SK-N-SH (cell line): Measurements from ENCODE around the gene SLC38A3. TPM values are rescaled to one million over a fixed set of nuclear protein-coding genes. Genes with fewer than 3 reads are reported as not detected.

ENCODE experiments used
- CTCF ChIA-PET: fragments of 300-600, 350-600 bp; formaldehyde crosslinking; extraction: SDS; loops from one replicate; lab custom pipeline; 2021; lab: Yijun Ruan, JAX
- POLR2A ChIA-PET: fragments of 350-600 bp; sonication (Branson Sonifier 250); formaldehyde crosslinking; extraction: SDS; loops from one replicate; lab custom pipeline; 2020; ENCODE audit warnings: antibody characterized with exemption, inconsistent platforms; lab: Yijun Ruan, JAX
- DNase-seq: peaks from one replicate; pipeline ENCODE4 v3.0.0; 2012
- H2AFZ ChIP-seq: fragments of 200-600 bp; sonication (generic); 2 replicates; pipeline ENCODE4 v1.8.1; 2016; ENCODE audit warnings: antibody characterized with exemption, mild to moderate bottlenecking, low read depth
- H3F3A ChIP-seq: fragments of 200-600 bp; sonication (generic); replicated peaks from 2 replicates; pipeline ENCODE3; 2016; ENCODE audit warnings: antibody characterized with exemption, mild to moderate bottlenecking; ENCODE audit not compliant: insufficient read depth
- H3K27ac ChIP-seq, 2 experiments: fragments of 200-500 bp in 1 of 2; fragments of 200-600 bp in 1 of 2; sonication (Bioruptor generic) in 1 of 2; sonication (generic), shearing (Covaris generic) in 1 of 2; 2 replicates each; pipeline versions ENCODE4 v1.5.1 to v1.6.1; 2014 to 2016; ENCODE audit warnings: low read depth in 2 of 2, inconsistent platforms in 1 of 2, low read length in 1 of 2, mild to moderate bottlenecking in 1 of 2, mixed read lengths in 1 of 2
- H3K27me3 ChIP-seq: fragments of 200-600 bp; sonication (generic), shearing (Covaris generic); 2 replicates; pipeline ENCODE4 v1.6.1; 2016; ENCODE audit warnings: mixed run types; ENCODE audit not compliant: insufficient read depth
- H3K36me3 ChIP-seq, 2 experiments: fragments of 200-500 bp in 1 of 2; fragments of 200-600 bp in 1 of 2; sonication (Bioruptor generic) in 1 of 2; sonication (generic) in 1 of 2; replicated peaks in 1 of 2; 2 replicates each; pipeline versions ENCODE3 to v1.5.1; 2014 to 2016; ENCODE audit warnings: low read length in 1 of 2, mild to moderate bottlenecking in 1 of 2; ENCODE audit not compliant: insufficient read depth in 2 of 2, control insufficient read depth in 1 of 2
- H3K4me1 ChIP-seq, 2 experiments: fragments of 200-500 bp in 1 of 2; fragments of 200-600 bp in 1 of 2; sonication (Bioruptor generic) in 1 of 2; sonication (generic), shearing (Covaris generic) in 1 of 2; 2 replicates each; pipeline versions ENCODE4 v1.5.1 to v1.6.1; 2014 to 2016; ENCODE audit warnings: low read depth in 1 of 2, low read length in 1 of 2, mixed run types in 1 of 2; ENCODE audit not compliant: insufficient read depth in 2 of 2, control insufficient read depth in 1 of 2
- H3K4me2 ChIP-seq: fragments of 200-600 bp; sonication (generic), shearing (Covaris generic); 2 replicates; pipeline ENCODE4 v1.6.1; 2017; ENCODE audit warnings: mixed run types
- H3K4me3 ChIP-seq, 2 experiments: fragments of 200-500 bp in 1 of 2; fragments of 200-600 bp in 1 of 2; sonication (Bioruptor generic) in 1 of 2; sonication (generic), shearing (Covaris generic) in 1 of 2; 2 replicates each; pipeline versions ENCODE4 v1.5.1 to v1.8.1; 2014 to 2016; ENCODE audit warnings: low read depth in 2 of 2, inconsistent platforms in 1 of 2, low read length in 1 of 2, mild to moderate bottlenecking in 1 of 2, mixed read lengths in 1 of 2, moderate library complexity in 1 of 2
- H3K79me2 ChIP-seq: fragments of 200-600 bp; sonication (generic); 2 replicates; pipeline ENCODE4 v1.8.1; 2017; ENCODE audit warnings: mild to moderate bottlenecking; ENCODE audit not compliant: insufficient read depth
- H3K9ac ChIP-seq: fragments of 200-600 bp; sonication (generic); 2 replicates; pipeline ENCODE4 v1.6.1; 2017; ENCODE audit warnings: mixed run types
- H3K9me2 ChIP-seq: fragments of 200-600 bp; sonication (generic); 2 replicates; pipeline ENCODE4 v1.6.1; 2017; ENCODE audit warnings: mixed run types
- H3K9me3 ChIP-seq: fragments of 200-600 bp; sonication (generic); 2 replicates; pipeline ENCODE4 v1.6.1; 2017; ENCODE audit warnings: mixed run types, mild to moderate bottlenecking, moderate library complexity
- H4K20me1 ChIP-seq: fragments of 200-600 bp; sonication (generic); 2 replicates; pipeline ENCODE4 v1.6.1; 2017; ENCODE audit warnings: mild to moderate bottlenecking, mixed run types; ENCODE audit not compliant: insufficient read depth
- CTCF ChIP-seq: fragments of 200-600 bp; sonication (generic); IDR thresholded peaks from 2 replicates; pipeline ENCODE4 v1.6.1; 2017; ENCODE audit warnings: antibody characterized with exemption, mild to moderate bottlenecking, moderate library complexity
- EZH2phosphoT487 ChIP-seq: fragments of 200-600 bp; sonication (generic); IDR thresholded peaks from 2 replicates; pipeline ENCODE4 v1.6.1; 2017; ENCODE audit warnings: low read depth, mixed run types, mild to moderate bottlenecking, antibody characterized with exemption, moderate library complexity, borderline replicate concordance
- GABPA ChIP-seq: IDR thresholded peaks from 2 replicates; pipeline ENCODE4 v1.4.0; 2012; ENCODE audit warnings: low read depth, mild to moderate bottlenecking
- IRF3 ChIP-seq: fragments of 150-350 bp; IDR thresholded peaks from 2 replicates; pipeline ENCODE4 v1.6.1; 2016; ENCODE audit warnings: mild to moderate bottlenecking, low read depth, low read length
- JUND ChIP-seq: IDR thresholded peaks from 2 replicates; pipeline ENCODE4 v1.4.0; 2012
- MEF2A ChIP-seq: IDR thresholded peaks from 2 replicates; pipeline ENCODE4 v1.4.0; 2012; ENCODE audit warnings: low read depth, borderline replicate concordance
- NFIC ChIP-seq: IDR thresholded peaks from 2 replicates; pipeline ENCODE4 v1.4.0; 2012; ENCODE audit warnings: borderline replicate concordance
- POLR2AphosphoS5 ChIP-seq: IDR thresholded peaks from 2 replicates; pipeline ENCODE4 v1.6.1; 2012; ENCODE audit warnings: low read depth, low read length
- RAD21 ChIP-seq: IDR thresholded peaks from 2 replicates; pipeline ENCODE4 v1.6.1; 2012; ENCODE audit warnings: mild to moderate bottlenecking, low read length
- RCOR1 ChIP-seq: fragments of 150-350 bp; IDR thresholded peaks from 2 replicates; pipeline ENCODE4 v1.6.1; 2017; ENCODE audit warnings: antibody characterized with exemption, low read length
- REST ChIP-seq: IDR thresholded peaks from 2 replicates; pipeline ENCODE4 v1.6.1; 2012; ENCODE audit warnings: mild to moderate bottlenecking, low read depth, low read length, moderate library complexity
- RFX5 ChIP-seq: IDR thresholded peaks from 2 replicates; pipeline ENCODE4 v1.6.1; 2012; ENCODE audit warnings: mild to moderate bottlenecking, improper control_type of control experiment, low read length
- RXRA ChIP-seq: IDR thresholded peaks from 2 replicates; pipeline ENCODE4 v1.4.0; 2012; ENCODE audit warnings: low read depth, mild to moderate bottlenecking, borderline replicate concordance
- SIN3A ChIP-seq: IDR thresholded peaks from 2 replicates; pipeline ENCODE4 v1.6.1; 2012; ENCODE audit warnings: low read depth, mild to moderate bottlenecking, low read length, moderate library complexity, borderline replicate concordance
- SMC3 ChIP-seq: IDR thresholded peaks from 2 replicates; pipeline ENCODE4 v1.6.1; 2012; ENCODE audit warnings: low read depth, low read length, improper control_type of control experiment
- TAF1 ChIP-seq: IDR thresholded peaks from 2 replicates; pipeline ENCODE4 v1.6.1; 2012; ENCODE audit warnings: low read depth, mild to moderate bottlenecking, low read length, moderate library complexity, borderline replicate concordance
- TCF12 ChIP-seq: IDR thresholded peaks from 2 replicates; pipeline ENCODE4 v1.4.0; 2012
- YY1 ChIP-seq: IDR thresholded peaks from 2 replicates; pipeline ENCODE4 v1.4.0; 2012; ENCODE audit warnings: low read depth, mild to moderate bottlenecking
- WGBS: methylation state at CpG from one replicate; pipeline ENCODE4 v1.1.6; 2017; ENCODE audit warnings: low lambda C conversion rate; 5-methylcytosine and 5-hydroxymethylcytosine counted together
- polyA plus RNA-seq, 3 experiments: library from polyadenylated mRNA; depleted of rRNA; stranded (reverse); fragments of >200 nt; gene quantifications; 2 replicates each; pipeline ENCODE4 v1.2.3, GENCODE V29; 2012
- TF ChIP-seq, protein P1 (sequence below): IDR thresholded peaks from 2 replicates; pipeline ENCODE4; 2012
- TF ChIP-seq, protein P2 (sequence below): IDR thresholded peaks from 2 replicates; pipeline ENCODE4 v1.4.0; 2012; ENCODE audit warnings: low read depth
- TF ChIP-seq, protein P3 (sequence below): IDR thresholded peaks from 2 replicates; pipeline ENCODE4 v1.4.0; 2012; ENCODE audit warnings: low read depth, borderline replicate concordance

SLC38A3 gene
- polyA plus RNA-seq, 1 of the 3 experiments (the other 2 are of a cell fraction), result 0.84 TPM

DNA sequence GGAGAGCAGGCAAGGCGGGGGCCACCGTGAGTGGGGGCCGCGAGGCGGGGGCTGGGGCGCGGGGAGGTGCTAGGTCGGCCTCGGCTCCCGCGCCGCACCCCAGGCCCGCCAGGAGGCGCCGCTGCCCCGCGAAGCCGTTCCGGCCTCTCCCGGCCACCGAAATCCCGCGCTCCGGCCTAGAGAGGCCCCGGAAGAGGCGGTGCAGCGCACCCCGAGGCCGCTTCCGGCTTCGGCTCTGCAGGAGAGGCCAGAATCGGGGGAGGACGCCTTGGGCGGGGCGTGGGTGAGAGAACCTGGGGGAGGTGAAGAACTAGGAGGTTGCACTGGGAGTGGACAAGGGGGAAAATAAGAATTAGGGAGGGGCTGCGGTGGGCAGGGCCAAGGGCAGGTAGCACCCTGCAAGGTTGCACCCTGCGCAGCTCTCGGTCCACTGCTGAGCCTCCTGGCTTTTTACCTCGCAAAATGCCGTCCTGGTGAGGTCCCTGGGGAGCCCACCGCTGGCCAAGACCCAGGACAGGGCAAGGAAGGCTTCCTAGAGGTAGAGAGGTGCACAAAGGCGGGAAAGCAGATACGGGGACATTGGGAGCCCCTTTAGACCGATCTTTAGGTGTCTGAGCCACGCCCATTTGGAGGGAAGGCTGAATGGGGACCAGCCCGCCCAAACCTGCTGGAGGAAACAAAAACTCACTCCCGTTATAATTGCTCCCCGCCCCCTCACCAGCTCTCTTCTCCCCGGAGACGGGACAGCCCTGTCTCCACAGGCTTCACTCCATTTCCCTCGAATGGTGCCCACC is 22.5 kb downstream of the SLC38A3 start:
- H3F3A ChIP-seq, result peaks cover 3% of the 10 kb centered on the region
- H3K9me2 ChIP-seq, result no peaks in the 10 kb centered on the region
- H3K79me2 ChIP-seq, result no peaks in the 10 kb centered on the region
- WGBS, result 1% methylated on average over 29 of the region's 51 CpGs
- peak overlapping the region; percentile 16 to 84; a peak in 3 of 4 replicates for H3K27ac ChIP-seq
- POLR2A ChIA-PET, result interaction anchor here (1.3 to 2.2 kb wide), 2 partner anchors 8 to 33 kb away, joined by 4 to 14 read pairs; partner anchors contain the start of gene GNAI2
- H3K36me3 ChIP-seq, result no peaks in the 10 kb centered on the region
- H3K4me3 ChIP-seq, result peak overlapping the region; percentile 73 to 77
- CTCF ChIA-PET, result interaction anchor here (0.6 to 61.6 kb wide), 19 partner anchors 9 to 162 kb away, joined by 3 to 1375 read pairs (median 6); partner anchors contain the start of genes GNAI2, GNAT1, IFRD2 and LSMEM2
- peaks cover 0 to 9% of the 10 kb centered on the region in 2 experiments; a peak in 1 of 4 replicates for H3K4me1 ChIP-seq
- H3K9ac ChIP-seq, result peak overlapping the region; percentile 61
- DNase-seq, result peak; percentile 96
- no peaks in the 10 kb centered on the region for H4K20me1 ChIP-seq
- H3K9me3 ChIP-seq, result no peaks in the 10 kb centered on the region
- H2AFZ ChIP-seq, result peak overlapping the region; percentile 95
- H3K27me3 ChIP-seq, result peaks cover 7% of the 10 kb centered on the region; the same call in 1 of the 2 replicates
- peak overlapping the region; percentile 90 for H3K4me2 ChIP-seq
- TF ChIP-seq POLR2AphosphoS5 (peak; percentile 90), RCOR1 (no peak), SMC3 (peak; percentile 95), TCF12 (no peak), REST (peak; percentile 44; the same call in 1 of the 2 replicates), RXRA (no peak), TAF1 (peak; percentile 90), IRF3 (no peak), RFX5 (no peak), RAD21 (peak; percentile 86), EZH2phosphoT487 (no peak), GABPA (peak; percentile 94), MEF2A (no peak), NFIC (no peak), CTCF (peak; percentile 69), JUND (no peak), YY1 (no peak), SIN3A (peak; percentile 55; the same call in 1 of the 2 replicates)
- TF ChIP-seq, protein P1, sequence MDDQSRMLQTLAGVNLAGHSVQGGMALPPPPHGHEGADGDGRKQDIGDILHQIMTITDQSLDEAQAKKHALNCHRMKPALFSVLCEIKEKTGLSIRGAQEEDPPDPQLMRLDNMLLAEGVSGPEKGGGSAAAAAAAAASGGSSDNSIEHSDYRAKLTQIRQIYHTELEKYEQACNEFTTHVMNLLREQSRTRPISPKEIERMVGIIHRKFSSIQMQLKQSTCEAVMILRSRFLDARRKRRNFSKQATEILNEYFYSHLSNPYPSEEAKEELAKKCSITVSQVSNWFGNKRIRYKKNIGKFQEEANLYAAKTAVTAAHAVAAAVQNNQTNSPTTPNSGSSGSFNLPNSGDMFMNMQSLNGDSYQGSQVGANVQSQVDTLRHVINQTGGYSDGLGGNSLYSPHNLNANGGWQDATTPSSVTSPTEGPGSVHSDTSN, result no peak
- TF ChIP-seq, protein P2, sequence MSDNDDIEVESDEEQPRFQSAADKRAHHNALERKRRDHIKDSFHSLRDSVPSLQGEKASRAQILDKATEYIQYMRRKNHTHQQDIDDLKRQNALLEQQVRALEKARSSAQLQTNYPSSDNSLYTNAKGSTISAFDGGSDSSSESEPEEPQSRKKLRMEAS, result peak; percentile 82
- TF ChIP-seq, protein P3, sequence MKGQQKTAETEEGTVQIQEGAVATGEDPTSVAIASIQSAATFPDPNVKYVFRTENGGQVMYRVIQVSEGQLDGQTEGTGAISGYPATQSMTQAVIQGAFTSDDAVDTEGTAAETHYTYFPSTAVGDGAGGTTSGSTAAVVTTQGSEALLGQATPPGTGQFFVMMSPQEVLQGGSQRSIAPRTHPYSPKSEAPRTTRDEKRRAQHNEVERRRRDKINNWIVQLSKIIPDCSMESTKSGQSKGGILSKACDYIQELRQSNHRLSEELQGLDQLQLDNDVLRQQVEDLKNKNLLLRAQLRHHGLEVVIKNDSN, result no peak
